HUES48 (cell line): Measurements from ENCODE around the gene ALDH1A1.

ENCODE experiments used
- H3K27ac ChIP-seq: one replicate; pipeline ENCODE4 v1.7.0; 2013; ENCODE audit warnings: low read depth, low read length, inconsistent platforms
- H3K27me3 ChIP-seq: 2 replicates; pipeline ENCODE4 v1.6.1; 2013; ENCODE audit warnings: mild to moderate bottlenecking, low read length; ENCODE audit not compliant: control insufficient read depth, insufficient read depth
- H3K36me3 ChIP-seq: 2 replicates; pipeline ENCODE4 v1.6.1; 2013; ENCODE audit warnings: low read length; ENCODE audit not compliant: control insufficient read depth, insufficient read depth
- H3K4me1 ChIP-seq: 2 replicates; pipeline ENCODE4 v1.6.1; 2013; ENCODE audit warnings: mild to moderate bottlenecking, low read length; ENCODE audit not compliant: control insufficient read depth, insufficient read depth
- H3K4me3 ChIP-seq: 2 replicates; pipeline ENCODE4 v1.5.1; 2013; ENCODE audit warnings: mild to moderate bottlenecking, low read depth, low read length
- H3K9ac ChIP-seq: 2 replicates; pipeline ENCODE4 v1.6.1; 2013; ENCODE audit warnings: mild to moderate bottlenecking, low read depth, low read length, moderate library complexity
- H3K9me3 ChIP-seq: 2 replicates; pipeline ENCODE4 v1.6.1; 2013; ENCODE audit warnings: low read length; ENCODE audit not compliant: control insufficient read depth, insufficient read depth

ALDH1A1 gene

GRCh38 chr9:72929542-72929941, 23.3 kb downstream of the ALDH1A1 start:
- H3K4me3 ChIP-seq: no peak overlapping the region
- no peaks in the 10 kb centered on the region for H3K9me3 ChIP-seq
- H3K9ac ChIP-seq: no peak overlapping the region
- 0 out of 2 replicates have a peak, but pooled peaks cover 3% of the 10 kb centered on the region for H3K4me1 ChIP-seq
- H3K27ac ChIP-seq: no peak overlapping the region
- no peaks in the 10 kb centered on the region for H3K36me3 ChIP-seq
- no peaks in the 10 kb centered on the region for H3K27me3 ChIP-seq

GRCh38 chr9:72928042-72928507, 24.8 kb downstream of the ALDH1A1 start:
- Histone ChIP-seq H3K36me3 (no peaks in the 10 kb centered on the region), H3K4me1 (0 out of 2 replicates have a peak, but pooled peaks cover 3% of the 10 kb centered on the region), H3K9me3 (no peaks in the 10 kb centered on the region), H3K9ac (no peak overlapping the region), H3K27ac (no peak overlapping the region), H3K27me3 (no peaks in the 10 kb centered on the region), H3K4me3 (no peak overlapping the region)

GRCh38 chr9:72926506-72926905, 26.3 kb downstream of the ALDH1A1 start:
- no peaks in the 10 kb centered on the region for H3K27me3 ChIP-seq

GRCh38 chr9:72925891-72926290, 27.0 kb downstream of the ALDH1A1 start:
- Histone ChIP-seq H3K36me3 (no peaks in the 10 kb centered on the region), H3K9me3 (no peaks in the 10 kb centered on the region), H3K27ac (no peak overlapping the region)

More at GRCh38 chr9:72926506-72926905, 26.3 kb downstream of the ALDH1A1 start:
- H3K9me3 ChIP-seq: no peaks in the 10 kb centered on the region
- H3K36me3 ChIP-seq: no peaks in the 10 kb centered on the region
- H3K4me3 ChIP-seq: no peak overlapping the region
- no peak overlapping the region for H3K27ac ChIP-seq
- no peak overlapping the region for H3K9ac ChIP-seq
- 0 out of 2 replicates have a peak, but pooled peaks cover 3% of the 10 kb centered on the region for H3K4me1 ChIP-seq

GRCh38 chr9:72925126-72925789, 27.6 kb downstream of the ALDH1A1 start:
- Histone ChIP-seq H3K9ac (no peak overlapping the region), H3K4me1 (no peaks in the 10 kb centered on the region), H3K4me3 (no peak overlapping the region), H3K27ac (no peak overlapping the region), H3K9me3 (no peaks in the 10 kb centered on the region), H3K36me3 (no peaks in the 10 kb centered on the region), H3K27me3 (no peaks in the 10 kb centered on the region)

More at GRCh38 chr9:72925891-72926290, 27.0 kb downstream of the ALDH1A1 start:
- H3K4me3 ChIP-seq: no peak overlapping the region
- 0 out of 2 replicates have a peak, but pooled peaks cover 1% of the 10 kb centered on the region for H3K4me1 ChIP-seq
- no peak overlapping the region for H3K9ac ChIP-seq
- no peaks in the 10 kb centered on the region for H3K27me3 ChIP-seq

- no peaks in the 10 kb centered on the region for H3K27me3 ChIP-seq
- H3K9ac ChIP-seq: no peak overlapping the region
- no peak overlapping the region for H3K27ac ChIP-seq
Observed at GRCh38 chr9:72924154-72924790, 28.6 kb downstream of the ALDH1A1 start.

GRCh38 chr9:72923077-72923476, 29.8 kb downstream of the ALDH1A1 start:
- H3K27ac ChIP-seq: no peak overlapping the region
- H3K4me3 ChIP-seq: no peak overlapping the region
- H3K36me3 ChIP-seq: no peaks in the 10 kb centered on the region
- H3K9me3 ChIP-seq: no peaks in the 10 kb centered on the region
- H3K9ac ChIP-seq: no peak overlapping the region
- H3K4me1 ChIP-seq: 0 out of 2 replicates have a peak, but pooled peaks cover 6% of the 10 kb centered on the region
- no peaks in the 10 kb centered on the region for H3K27me3 ChIP-seq

More at GRCh38 chr9:72924154-72924790, 28.6 kb downstream of the ALDH1A1 start:
- Histone ChIP-seq H3K4me1 (no peaks in the 10 kb centered on the region), H3K4me3 (no peak overlapping the region), H3K9me3 (no peaks in the 10 kb centered on the region), H3K36me3 (no peaks in the 10 kb centered on the region)

GRCh38 chr9:72921888-72922654, 30.8 kb downstream of the ALDH1A1 start:
- no peaks in the 10 kb centered on the region for H3K9me3 ChIP-seq
- no peaks in the 10 kb centered on the region for H3K36me3 ChIP-seq
- H3K4me3 ChIP-seq: no peak overlapping the region
- H3K9ac ChIP-seq: no peak overlapping the region
- no peaks in the 10 kb centered on the region for H3K27me3 ChIP-seq
- H3K4me1 ChIP-seq: 0 out of 2 replicates have a peak, but pooled peaks cover 6% of the 10 kb centered on the region
- H3K27ac ChIP-seq: no peak overlapping the region

GRCh38 chr9:72919246-72919945, 33.5 kb downstream of the ALDH1A1 start:
- Histone ChIP-seq H3K27me3 (no peaks in the 10 kb centered on the region), H3K27ac (no peak overlapping the region), H3K36me3 (no peaks in the 10 kb centered on the region), H3K9ac (no peak overlapping the region), H3K4me3 (no peak overlapping the region), H3K4me1 (0 out of 2 replicates have a peak, but pooled peaks cover 6% of the 10 kb centered on the region), H3K9me3 (no peaks in the 10 kb centered on the region)

GRCh38 chr9:72917892-72918509, 34.9 kb downstream of the ALDH1A1 start:
- H3K4me3 ChIP-seq: no peak overlapping the region
- H3K27me3 ChIP-seq: no peaks in the 10 kb centered on the region
- H3K9me3 ChIP-seq: no peaks in the 10 kb centered on the region
- H3K36me3 ChIP-seq: no peaks in the 10 kb centered on the region
- no peak overlapping the region for H3K9ac ChIP-seq
- no peak overlapping the region for H3K27ac ChIP-seq
- H3K4me1 ChIP-seq: 0 out of 2 replicates have a peak, but pooled peaks cover 6% of the 10 kb centered on the region
